NCI-H2196 treated with DMSO at 0.1 percent for 48 hours (cell line): ENCODE data around the gene GALNT2.

ENCODE experiments used
- DNase-seq: peaks from one replicate; lab custom pipeline; 2025; ENCODE audit not compliant: unreplicated experiment; lab: John Stamatoyannopoulos, UW

Gene GALNT2

DNA sequence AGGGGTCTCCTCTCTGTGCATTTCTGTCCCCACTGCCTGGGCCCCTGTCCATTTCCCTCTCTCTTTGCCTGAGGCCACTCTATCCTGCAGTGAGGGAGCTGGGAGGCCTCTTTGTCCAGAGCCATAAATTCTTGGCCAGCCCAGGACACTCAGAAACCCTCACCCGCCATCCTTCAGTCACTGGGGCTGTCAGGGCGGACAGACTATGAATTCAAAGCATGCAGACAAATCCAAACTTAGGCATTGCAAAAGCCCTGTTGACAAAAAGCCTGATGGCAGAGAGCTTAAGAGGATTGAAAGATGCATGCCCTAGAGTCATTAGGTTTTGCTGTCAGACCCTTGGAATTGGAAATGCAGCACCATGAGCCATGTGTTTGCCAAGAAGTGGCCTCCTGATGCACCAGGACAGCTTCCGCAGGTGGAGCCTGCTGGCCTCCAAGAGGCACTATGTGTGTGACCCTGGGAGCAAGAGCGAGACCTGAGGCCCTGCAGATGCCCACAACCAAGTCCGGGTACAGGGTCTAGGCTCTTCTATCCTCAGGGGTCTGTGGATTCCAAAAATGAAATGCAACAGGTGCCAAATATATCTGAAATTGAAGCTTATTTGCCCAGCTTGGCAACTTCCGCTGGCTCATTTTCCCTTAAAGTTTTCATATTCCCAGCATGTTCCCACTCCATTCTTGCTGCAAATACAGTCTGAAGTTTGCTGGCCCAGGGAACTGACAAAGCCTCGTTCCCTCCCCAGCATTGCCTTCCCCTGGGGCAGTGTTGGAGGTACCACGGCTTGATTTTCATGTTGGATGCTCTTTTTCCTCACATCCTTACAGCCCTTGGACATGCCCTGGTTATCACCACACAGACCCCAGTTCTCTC is 181.2 kb downstream of the GALNT2 start:
- DNase-seq = no peak

DNA sequence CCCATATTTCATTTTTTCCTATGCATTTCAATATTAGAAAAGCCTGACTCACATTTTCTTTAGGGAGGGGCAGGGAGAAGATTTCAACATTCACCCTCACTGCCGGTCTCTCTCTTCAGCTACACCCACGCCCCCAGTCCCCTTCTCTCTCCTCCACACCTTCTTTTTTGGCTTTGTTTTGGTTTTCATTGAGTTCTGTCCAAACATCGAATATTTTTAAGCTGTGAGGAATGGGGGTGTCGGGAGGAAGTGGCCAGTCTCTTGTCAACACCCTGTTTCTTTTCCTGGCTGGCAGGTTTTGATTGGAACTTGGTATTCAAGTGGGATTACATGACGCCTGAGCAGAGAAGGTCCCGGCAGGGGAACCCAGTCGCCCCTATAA is 181.8 kb downstream of the GALNT2 start:
- DNase-seq = no peak

DNA sequence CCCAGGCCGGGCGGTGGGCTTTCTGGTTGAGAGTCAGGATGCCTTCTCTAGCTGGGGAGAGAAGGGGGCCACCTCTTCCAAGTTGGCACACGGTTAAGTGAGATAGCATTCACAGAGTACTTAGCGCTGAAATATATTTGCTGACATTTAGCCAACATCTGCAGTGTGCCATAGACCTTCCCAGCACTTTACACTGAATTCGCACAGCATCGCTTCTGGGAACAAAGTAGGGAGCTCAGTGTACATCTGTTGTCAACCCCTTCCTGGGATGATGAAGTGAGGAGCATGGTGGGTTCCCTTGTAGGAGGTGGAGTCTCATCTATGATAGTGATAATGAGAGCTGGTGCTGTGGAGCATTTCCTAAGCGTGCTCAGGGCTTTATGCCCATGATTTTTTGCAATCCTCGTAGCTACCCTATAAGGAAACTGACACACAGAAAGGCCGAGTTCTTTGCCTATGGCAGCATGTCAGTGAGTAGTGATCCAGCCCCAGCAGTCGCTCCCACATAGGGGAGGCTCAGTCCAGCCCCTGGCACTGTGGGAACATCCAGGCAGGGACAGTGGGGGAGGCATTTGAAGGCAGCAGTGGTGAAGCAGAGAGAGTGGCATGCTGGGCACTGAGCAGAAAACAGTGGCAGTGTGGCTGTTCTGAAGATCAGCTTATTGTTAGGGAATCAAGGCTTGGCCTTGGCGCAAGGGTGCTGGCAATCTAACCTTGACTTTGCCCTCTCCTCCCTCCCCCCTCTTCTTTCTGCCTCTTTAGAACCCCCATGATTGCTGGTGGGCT is 182.8 kb downstream of the GALNT2 start:
- DNase-seq = no peak

DNA sequence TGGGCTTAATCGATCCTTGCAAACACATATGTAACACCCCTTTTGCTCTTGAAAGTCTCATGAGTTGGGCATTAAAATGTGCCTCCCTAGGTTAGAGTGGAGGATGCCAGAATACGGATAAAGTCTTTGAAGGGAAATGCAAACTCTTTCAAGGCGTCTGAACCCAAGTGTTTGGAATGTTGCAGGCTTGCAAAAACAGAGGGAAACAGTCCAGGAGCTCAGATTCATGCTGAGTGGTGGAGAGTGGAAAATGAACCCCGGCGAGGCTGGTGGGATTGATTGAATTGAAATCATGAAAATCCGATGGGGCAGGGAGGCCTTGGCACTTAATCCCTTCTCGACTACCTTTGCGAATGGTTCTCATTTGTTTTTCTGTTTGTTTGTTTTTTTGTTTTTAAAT is 183.6 kb downstream of the GALNT2 start:
- DNase-seq = no peak

DNA sequence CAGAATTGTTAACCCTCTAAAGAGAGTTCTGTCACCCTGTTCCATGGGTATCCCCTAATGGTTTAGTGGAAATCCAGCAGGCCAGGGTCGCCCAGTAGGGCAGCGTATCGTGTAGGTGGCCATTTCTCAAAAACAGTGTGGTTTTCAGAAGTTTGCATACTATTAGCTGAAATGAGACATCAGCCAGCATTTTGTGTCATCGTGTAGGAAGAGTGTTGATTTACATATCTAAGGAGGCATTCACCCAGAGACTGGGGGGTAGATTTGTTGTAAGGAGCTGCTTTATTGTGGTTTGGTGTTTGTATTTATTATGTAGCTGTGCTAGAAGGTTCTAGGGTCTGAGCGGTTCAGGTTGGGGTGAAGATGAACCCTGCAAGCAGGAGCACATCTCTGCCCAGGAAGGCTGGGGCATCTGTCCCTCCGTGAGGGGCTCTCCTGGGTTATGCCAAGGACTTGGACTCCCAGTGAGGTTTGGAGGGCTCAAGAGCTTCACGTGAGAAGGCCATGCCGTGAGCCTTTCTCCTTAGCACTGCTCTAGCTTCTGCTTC is 184.7 kb downstream of the GALNT2 start:
- DNase-seq = no peak

DNA sequence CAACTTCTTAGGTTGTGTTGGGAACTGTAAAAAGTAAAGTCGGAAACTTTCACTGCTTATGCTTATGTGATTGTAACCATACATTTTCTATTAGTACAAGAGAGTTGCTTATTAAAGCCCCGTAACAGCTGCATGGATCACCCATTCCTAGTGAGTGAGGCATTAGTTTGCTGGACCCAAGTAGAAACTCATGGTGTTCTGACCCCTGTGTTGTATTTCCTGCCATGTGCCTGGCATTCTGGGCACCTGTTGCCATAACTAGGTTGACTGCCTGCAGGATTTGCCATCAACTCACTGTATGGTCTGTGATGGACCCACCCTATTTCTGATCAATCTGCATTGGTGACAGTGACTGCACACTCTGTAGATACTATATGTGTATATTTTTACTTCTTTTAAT is 186.1 kb downstream of the GALNT2 start:
- DNase-seq = no peak

DNA sequence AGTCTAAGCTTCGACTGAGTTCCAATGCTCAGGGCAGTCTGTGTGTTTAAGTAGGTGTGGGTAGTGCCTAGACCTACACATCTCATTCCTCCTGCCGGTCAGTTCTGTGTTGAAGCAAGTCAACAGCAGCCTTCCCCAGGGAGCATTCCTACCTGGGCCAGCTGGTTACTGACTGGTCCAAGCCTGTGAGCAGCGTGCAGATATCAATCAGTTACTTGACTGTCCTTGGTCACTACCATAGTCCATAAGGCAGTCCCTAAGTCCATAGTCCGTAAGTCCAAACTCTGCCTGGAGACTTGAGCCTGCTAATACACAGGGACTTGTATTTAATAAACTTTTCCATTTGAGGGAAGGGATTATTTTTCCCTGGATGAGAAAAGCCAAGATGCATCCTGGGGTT is 187.2 kb downstream of the GALNT2 start:
- DNase-seq = no peak

DNA sequence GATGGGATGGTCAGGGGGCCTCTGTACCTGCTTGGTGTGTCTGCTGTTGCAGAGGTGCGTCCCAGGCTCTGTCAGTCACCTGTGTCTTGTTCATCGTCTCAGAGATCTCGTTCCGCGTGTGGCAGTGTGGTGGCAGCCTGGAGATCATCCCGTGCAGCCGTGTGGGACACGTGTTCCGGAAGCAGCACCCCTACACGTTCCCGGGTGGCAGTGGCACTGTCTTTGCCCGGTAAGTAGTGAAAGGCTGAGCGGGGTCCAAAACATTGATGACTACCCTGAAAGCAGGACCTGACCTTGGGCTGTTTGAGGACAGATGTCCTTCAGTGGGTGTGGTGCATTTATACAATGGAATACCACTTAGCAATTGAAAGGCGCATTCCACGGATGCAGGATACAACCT is 188.1 kb downstream of the GALNT2 start:
- no peak for DNase-seq

DNA sequence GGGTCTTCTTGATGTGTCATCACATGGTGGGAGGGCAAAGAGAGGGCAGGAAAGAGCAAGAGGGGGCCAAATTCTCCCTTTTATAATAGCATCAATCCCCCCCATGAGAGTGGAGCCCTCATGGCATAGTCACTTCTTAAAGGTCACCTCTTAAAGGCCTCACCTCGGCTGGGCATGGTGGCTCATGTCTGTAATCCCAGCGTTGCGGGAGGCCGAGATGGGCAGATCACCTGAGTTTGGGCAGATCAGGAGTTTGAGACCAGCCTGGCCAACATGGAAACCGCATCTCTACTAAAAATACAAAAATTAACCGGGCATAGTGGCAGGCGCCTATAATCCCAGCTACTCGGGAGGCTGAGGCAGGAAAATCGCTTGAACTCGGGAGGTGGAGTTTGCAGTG is 189.0 kb downstream of the GALNT2 start:
- no peak for DNase-seq

DNA sequence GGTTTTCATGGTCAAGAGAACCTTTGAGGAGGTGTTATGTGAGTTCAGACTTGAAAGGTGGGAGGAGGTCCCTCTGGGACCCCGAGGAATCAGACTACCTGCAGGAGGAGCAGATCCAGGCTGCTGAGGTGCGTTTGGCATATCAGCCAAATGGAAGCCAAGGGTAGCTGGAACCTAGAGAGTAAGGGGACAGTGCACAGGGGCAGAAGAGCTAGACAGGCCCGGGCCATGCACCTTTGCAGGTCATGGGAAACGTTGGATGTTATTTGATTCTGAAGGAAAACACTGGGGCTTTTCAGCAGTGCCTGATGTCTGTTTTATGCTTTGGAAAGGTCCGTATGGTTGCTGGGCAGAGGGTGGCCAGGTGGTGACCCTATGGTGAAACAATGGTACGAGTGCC is 189.9 kb downstream of the GALNT2 start:
- no peak for DNase-seq

DNA sequence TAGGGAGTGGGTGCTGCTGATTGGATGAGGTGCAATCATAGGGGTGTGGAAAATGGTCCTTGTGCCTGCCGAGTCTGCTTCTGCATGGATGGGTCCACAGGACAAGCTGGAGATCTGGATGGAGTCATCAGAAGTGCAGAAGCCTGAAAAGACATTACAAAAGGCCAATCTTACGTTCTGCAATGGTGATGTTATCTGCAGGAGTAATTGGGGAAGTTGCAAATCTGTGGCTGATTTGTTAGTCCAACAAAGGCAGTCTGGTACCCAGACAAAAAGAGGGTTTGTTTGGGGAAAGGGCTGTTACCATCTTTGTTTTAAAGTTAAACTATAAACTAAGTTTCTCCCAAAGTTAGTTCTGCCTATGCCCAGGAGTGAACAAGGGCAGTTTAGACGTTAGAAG is 192.6 kb downstream of the GALNT2 start:
- DNase-seq = no peak

DNA sequence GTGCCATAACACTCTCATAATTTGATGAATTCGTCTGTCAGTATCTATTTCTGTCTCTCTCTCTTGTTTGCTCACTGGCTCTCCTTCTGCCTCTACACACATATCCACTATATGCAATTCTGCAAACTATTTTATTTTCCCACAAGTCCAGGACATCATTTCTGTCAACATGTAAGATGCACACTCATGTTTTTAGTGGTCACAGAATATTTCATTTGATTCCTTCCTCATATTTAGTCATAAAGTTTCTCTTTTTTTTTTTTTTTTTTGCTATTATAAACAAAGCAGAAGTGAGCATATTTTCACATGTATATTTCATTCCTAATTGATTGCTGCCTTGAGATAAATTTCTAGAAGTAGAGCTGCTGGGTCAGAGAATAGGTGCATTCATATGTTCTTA is 193.8 kb downstream of the GALNT2 start:
- DNase-seq = no peak

DNA sequence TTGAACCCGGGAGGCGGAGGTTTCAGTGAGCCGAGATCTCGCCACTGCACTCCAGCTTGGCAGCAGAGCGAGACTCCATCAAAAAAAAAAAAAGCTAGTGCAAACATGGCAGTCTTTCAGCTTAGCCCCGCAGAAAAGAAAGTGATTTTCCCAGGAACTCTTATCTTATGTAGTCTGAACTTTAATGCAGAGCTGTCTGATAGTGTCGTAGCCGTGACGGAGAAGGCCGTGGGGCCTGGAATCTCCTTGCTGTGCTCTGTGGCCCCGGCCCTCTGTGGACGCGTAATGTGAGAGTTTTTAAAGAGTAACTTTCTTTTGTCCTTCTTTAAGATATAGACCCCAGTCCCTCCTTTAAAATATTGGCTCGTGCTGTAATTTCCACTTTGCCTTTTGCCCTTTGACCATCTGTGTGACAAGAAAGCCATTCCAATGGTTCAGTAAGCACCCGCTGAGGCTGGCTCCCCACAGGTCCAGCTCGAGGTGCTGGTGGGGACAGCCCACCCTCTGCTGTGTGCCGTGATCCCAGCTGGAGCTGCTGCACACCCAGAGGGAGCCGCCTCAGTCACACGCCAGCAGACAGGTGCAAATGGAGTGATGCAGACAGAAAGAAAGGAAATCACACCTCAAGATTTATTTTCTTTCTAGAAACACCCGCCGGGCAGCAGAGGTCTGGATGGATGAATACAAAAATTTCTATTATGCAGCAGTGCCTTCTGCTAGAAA is 195.1 kb downstream of the GALNT2 start:
- no peak for DNase-seq

DNA sequence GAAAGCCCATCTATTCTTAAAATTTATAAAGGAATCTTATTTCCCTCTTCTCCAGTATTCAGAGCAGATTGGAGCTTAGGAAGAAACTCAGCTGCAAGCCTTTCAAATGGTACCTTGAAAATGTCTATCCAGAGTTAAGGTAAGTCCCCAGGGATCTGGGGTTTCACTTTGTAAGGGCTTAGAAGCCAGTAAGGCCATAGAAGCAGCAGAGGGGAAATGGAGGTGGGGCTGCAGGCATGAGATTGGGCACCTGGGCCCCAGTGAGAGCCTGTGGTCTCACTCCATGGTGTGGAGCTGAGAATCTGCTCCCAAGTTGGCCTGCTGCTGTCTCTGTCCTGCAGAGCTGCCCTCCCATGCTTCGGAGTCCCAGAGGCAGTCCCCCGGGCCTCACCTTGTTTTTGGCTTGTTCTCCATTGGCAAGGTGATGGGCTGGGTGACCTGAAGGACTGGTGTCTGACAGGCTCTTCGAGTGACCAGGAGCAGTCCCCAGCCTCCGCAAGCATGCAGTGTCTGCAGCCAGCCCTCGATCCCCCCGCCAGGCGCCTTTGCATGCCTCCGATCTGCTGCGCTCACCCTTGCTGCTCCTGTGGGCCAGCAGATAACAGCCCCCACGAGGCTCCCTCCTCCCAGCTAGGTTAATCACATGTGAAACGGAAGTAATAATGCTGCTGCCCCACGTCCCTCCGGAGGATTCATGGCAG is 196.0 kb downstream of the GALNT2 start:
- DNase-seq = no peak

DNA sequence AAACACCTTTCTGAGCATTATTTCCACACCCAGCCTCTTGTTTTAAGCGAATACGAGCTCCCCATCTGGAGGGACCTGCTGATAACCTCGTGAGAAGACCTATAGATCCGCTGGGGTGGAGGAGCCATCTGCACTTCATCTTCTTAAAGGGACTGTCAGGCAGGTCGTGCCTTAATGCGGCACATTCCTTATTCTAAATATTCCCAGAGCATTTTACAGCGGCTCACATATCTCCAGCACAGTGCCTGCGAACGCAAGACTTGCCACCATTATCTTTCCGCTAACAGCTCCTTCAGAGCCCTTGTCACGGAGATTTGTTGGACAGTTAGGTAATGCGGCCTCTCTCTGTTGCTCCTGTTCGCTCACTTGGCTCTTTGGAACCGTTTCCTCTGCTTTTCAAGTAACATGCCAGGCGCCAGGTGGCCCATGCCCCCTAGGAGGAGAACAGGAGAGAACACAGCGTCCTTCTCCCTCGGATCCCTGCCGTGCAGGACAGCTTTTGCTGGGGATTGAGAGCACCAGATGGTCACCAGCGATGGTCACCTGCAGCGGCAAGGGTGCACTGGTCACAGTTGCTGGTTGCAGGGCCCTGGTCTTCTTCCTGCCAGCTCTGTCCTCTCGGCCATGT is 196.6 kb downstream of the GALNT2 start:
- no peak for DNase-seq

DNA sequence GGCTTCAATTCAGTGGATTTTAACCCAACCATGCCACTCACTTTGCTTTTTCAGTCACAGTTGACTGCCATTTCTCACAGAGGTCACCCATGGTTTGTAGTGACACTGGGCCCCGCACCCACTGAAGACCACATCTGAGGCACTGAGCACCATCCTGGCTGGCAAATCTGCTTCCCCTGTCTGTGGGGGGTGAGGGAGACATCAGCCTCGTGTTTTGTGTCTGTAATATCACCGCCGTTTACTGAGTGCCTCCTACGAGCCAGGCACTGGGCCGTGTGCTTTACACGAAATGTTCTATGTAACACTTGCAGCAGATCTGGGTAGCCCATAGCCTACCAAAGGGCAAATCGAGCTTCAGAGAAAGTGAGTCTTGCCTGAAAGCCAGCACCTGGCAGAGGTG is 197.3 kb downstream of the GALNT2 start:
- DNase-seq = no peak

DNA sequence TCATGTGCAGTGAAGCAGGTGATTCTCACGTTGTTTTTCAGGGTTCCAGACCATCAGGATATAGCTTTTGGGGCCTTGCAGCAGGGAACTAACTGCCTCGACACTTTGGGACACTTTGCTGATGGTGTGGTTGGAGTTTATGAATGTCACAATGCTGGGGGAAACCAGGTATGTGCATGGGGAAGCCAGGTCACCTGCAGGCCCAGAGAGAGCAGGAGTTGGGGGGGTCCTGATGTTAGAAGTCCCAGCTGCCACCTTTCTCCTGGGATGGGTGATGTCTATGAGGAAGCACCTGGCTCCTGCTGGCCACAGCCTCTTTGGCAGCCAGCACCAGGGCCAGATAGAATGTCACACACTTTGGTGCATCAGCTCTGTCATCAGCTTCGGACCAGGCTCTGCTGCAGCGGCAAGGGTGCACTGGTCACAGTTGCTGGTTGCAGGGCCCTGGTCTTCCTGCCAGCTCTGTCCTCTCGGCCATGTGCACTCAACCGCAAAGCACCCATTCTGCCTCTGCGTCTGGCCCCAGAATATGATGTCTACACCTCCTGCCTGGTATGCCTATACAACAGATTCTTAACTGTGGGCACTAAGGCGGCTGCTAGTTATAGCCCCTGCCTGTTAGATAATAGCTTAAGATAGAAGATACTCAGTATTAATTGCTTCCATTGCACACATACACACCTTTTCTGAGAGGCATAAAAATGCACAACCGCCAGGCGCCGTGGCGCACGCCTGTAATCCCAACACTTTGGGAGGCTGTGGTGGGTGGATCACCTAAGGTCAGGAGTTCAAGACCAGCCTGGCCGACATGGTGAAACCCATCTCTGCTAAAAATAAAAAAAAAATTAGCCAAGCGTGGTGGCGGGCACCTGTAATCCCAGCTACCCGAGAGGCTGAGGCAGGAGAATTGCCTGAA is 198.4 kb downstream of the GALNT2 start:
- DNase-seq = peak; percentile 76

DNA sequence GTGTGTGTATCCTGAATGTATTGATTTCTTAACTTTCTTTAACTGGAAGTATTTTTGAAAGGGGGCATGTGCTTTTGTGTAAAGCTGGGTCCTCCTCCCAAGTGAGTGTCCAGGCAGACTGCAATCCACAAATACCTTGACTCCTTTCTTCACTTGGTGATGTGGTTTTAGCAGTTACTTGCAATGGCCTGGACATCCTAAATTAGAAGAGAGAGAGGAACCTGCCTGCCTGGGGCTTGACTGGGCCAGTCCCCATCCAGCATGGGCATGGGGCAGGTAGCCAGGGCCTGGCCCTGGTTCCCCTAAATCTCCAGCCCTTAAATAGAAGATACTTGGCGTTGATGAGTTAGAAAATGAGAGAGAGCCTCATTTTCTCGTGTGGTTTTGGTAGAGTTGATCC is 199.4 kb downstream of the GALNT2 start:
- no peak for DNase-seq

DNA sequence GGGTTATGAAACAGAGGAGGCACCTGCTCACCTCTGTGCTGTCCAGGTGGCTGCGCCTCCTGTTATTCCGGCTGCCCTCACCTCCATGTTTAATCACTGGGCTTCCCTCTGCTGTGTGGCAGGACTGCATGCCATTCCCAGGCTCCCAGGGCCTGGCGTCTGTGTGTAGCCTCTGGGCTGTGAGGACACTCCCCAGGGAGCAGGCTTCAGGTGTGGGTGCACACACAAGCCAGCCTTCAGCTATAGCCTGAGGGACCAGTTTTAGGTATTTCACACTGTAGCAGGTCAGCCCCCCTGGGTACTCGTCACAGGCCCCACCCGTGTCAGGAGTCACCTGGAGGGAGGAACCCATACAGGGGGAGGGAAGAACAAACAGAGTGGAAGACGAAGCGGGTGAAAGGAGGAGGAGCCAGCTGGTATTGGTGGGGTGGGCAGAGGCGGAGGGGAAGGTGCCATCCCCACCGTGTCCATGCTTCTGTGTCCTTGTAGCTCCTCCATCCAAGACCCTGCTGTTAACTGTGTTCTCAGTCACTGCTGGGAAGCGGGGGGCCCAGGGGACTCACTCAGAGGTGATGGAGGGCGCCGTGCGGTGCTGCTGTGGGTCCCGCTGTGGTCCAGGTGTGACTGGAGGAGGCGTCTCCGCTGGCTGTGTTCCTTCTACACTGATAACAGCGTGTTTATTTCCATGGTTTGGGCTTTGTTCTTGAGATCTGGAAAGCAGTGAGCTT is 200.5 kb downstream of the GALNT2 start:
- no peak for DNase-seq
